NT2/D1 (cell line): ENCODE measurements around the gene LSAMP.

Experiments used
- SUZ12 ChIP-seq: IDR thresholded peaks from 2 replicates; pipeline ENCODE4 v1.6.1; 2011; ENCODE audit not compliant: insufficient read length, insufficient read depth; ENCODE audit errors: extremely low read depth
- ZNF274 ChIP-seq: IDR thresholded peaks from 2 replicates; pipeline ENCODE4 v1.6.1; 2011; ENCODE audit warnings: mild to moderate bottlenecking, low read depth, low read length

GRCh38 chr3:115804200-115804599, 641.1 kb downstream of the LSAMP start:
- TF ChIP-seq ZNF274, result no peak
- no peak for TF ChIP-seq SUZ12
